Measurements from ENCODE around the gene CD9. TPM values are rescaled to one million over a fixed set of nuclear protein-coding genes. Genes with fewer than 3 reads are reported as not detected.

CD9 gene
- total and polyA plus RNA-seq, 2 of the 8 experiments (the other 6 are each of a cell fraction or from before 2014, with no cell fraction given), result 168 to 319 TPM

DNA sequence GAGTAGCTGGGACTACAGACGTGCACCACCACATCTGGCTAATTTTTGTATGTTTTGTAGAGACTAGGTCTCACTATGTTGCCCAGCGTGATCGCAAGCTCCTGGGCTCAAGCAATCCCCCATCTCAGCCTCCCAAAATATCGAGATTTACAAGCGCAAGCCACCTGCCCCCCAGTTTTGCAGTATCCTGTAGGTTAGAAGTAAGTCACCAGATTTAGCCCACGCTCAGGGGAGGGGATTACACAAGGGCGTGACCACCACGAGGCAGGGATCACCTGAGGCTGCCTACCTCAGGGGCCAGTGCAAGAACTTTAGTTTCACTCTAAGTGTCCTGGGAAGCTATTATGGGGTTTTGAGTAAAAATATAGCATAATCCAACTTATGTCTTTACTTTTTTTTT, 71.1 kb downstream of the CD9 start:
- WGBS, 2 experiments (ENCODE audit: extremely low coverage in 1 of 2, insufficient coverage in 1 of 2, insufficient read length in 1 of 2, insufficient replicate concordance in 2 of 2, low coverage in 1 of 2, low lambda C conversion rate in 2 of 2, missing lambda C conversion rate in 1 of 2), result 93% methylated on average over 8 of the region's 8 CpGs; no CpG with 5 or more reads in 1 of the 2 experiments
- H3K23ac ChIP-seq (ENCODE audit: insufficient read length), result no peak overlapping the region
- H2BK5ac ChIP-seq (ENCODE audit: low read depth, low read length), result no peak overlapping the region
- H2BK12ac ChIP-seq (ENCODE audit: low read depth, low read length), result no peak overlapping the region
- no peak overlapping the region for H3K18ac ChIP-seq (ENCODE audit: extremely low read depth, low read length)
- H2BK15ac ChIP-seq (ENCODE audit: low read length), result no peak overlapping the region
- H3K27me3 ChIP-seq (replicated peaks in 1 of 4; ENCODE audit: control insufficient read depth in 3 of 4, extremely low read depth in 1 of 4, insufficient read depth in 3 of 4, low read length in 3 of 4), result no peaks in the 10 kb centered on the region
- H4K91ac ChIP-seq (replicated peaks; ENCODE audit: insufficient read length, low read length), result no peak overlapping the region
- H2AFZ ChIP-seq (ENCODE audit: low read length), result no peak overlapping the region
- H3K56ac ChIP-seq (replicated peaks; ENCODE audit: insufficient read length, low read depth, low read length), result no peak overlapping the region
- CTCF ChIA-PET (ENCODE audit: partially characterized antibody), result interaction anchor here (0.7 to 10.4 kb wide), 5 partner anchors 8 to 218 kb away, joined by 3 to 433 read pairs (median 7); partner anchors contain the start of gene CD9
- H3K79me2 ChIP-seq (ENCODE audit: control insufficient read depth in 1 of 2, insufficient read depth in 2 of 2, low read length in 2 of 2), result no peaks in the 10 kb centered on the region
- no peak overlapping the region for H3K4me2 ChIP-seq (ENCODE audit: insufficient read depth in 1 of 2, low read depth in 2 of 2, low read length in 2 of 2)
- POLR2A ChIA-PET (ENCODE audit: partially characterized antibody), result no interaction called here
- DNase-seq (ENCODE audit: low read depth in 1 of 2, low spot score in 2 of 2), result no peak
- H3K4me1 ChIP-seq (replicated peaks in 1 of 4; ENCODE audit: control insufficient read depth in 3 of 4, insufficient read depth in 4 of 4, low read length in 3 of 4), result peaks cover 21 to 35% (median 31%) of the 10 kb centered on the region in 4 experiments
- H2BK20ac ChIP-seq (ENCODE audit: low read length), result no peak overlapping the region
- no peaks in the 10 kb centered on the region for H3K36me3 ChIP-seq (ENCODE audit: control insufficient read depth in 2 of 4, insufficient read depth in 4 of 4, low read length in 3 of 4)
- H4K8ac ChIP-seq (ENCODE audit: extremely low read depth, insufficient read depth, low read length), result no peak overlapping the region
- no peak overlapping the region for H3K4me3 ChIP-seq (ENCODE audit: extremely low read depth in 1 of 4, insufficient read depth in 2 of 4, low read depth in 3 of 4, low read length in 4 of 4)
- no peak overlapping the region for H4K5ac ChIP-seq (ENCODE audit: insufficient read length, low read depth, low read length)
- H3K27ac ChIP-seq (ENCODE audit: low read depth, low read length), result no peak overlapping the region
- no peak overlapping the region for H3K4ac ChIP-seq (replicated peaks; ENCODE audit: insufficient read length, low read depth, low read length)
- no peaks in the 10 kb centered on the region for H3K23me2 ChIP-seq (ENCODE audit: low read depth, low read length)
- H4K20me1 ChIP-seq (replicated peaks in 1 of 2; ENCODE audit: control insufficient read depth in 1 of 2, insufficient read depth in 2 of 2, low read length in 2 of 2), result no peaks in the 10 kb centered on the region
- H2BK120ac ChIP-seq (replicated peaks; ENCODE audit: low read depth, low read length), result no peak overlapping the region
- no peak overlapping the region for H3K14ac ChIP-seq (ENCODE audit: insufficient read length)
- no peak overlapping the region for H2AK5ac ChIP-seq (ENCODE audit: low read depth, low read length)
- H3K9ac ChIP-seq (replicated peaks in 1 of 4; ENCODE audit: extremely low read depth in 1 of 4, low read depth in 3 of 4, low read length in 3 of 4), result no peak overlapping the region
- no peaks in the 10 kb centered on the region for H3K79me1 ChIP-seq (ENCODE audit: low read depth, low read length)
- no peak for FAIRE-seq
- no peaks in the 10 kb centered on the region for H3K9me3 ChIP-seq (ENCODE audit: insufficient read depth in 2 of 2, low read depth in 1 of 2, low read length in 1 of 2)
- TF ChIP-seq NANOG (IDR thresholded peaks at IDR 0.05; ENCODE audit: insufficient read depth, low read depth, low read length, poor library complexity, severe bottlenecking) (no peak), RAD21 (IDR thresholded peaks at IDR 0.05 in 1 of 2, conservative IDR thresholded peaks at IDR 0.05 in 1 of 2; ENCODE audit: low read depth in 2 of 2, low read length in 2 of 2) (no peak), BACH1 (IDR thresholded peaks at IDR 0.05; ENCODE audit: low read length) (no peak), CBX8 (IDR thresholded peaks at IDR 0.05; ENCODE audit: borderline replicate concordance, low read depth, low read length) (no peak), SIRT6 (IDR thresholded peaks at IDR 0.05; ENCODE audit: low read length) (no peak), JUN (IDR thresholded peaks at IDR 0.05; ENCODE audit: low read depth, low read length) (no peak), CHD2 (IDR thresholded peaks at IDR 0.05; ENCODE audit: low read length) (no peak), SRF (IDR thresholded peaks at IDR 0.05; ENCODE audit: low read depth, low read length) (no peak), KDM5A (IDR thresholded peaks at IDR 0.05; ENCODE audit: low read length) (no peak), RNF2 (IDR thresholded peaks at IDR 0.05; ENCODE audit: borderline replicate concordance, low read depth, low read length, missing control alignments, poor library complexity, severe bottlenecking) (no peak), POLR2AphosphoS5 (IDR thresholded peaks at IDR 0.05; ENCODE audit: low read depth, low read length) (no peak), HDAC2 (IDR thresholded peaks at IDR 0.05; ENCODE audit: borderline replicate concordance in 1 of 2, low read depth in 2 of 2, low read length in 2 of 2) (no peak), SIN3A (conservative IDR thresholded peaks at IDR 0.05 in 1 of 2, IDR thresholded peaks at IDR 0.05 in 1 of 2; ENCODE audit: low read depth in 1 of 2, low read length in 2 of 2) (no peak)

Data from H1 (cell line).